Neural progenitor cell (in vitro differentiated cells): ENCODE data around the gene THAP2.

Experiments
- EZH2phosphoT487 ChIP-seq: fragments of 200-600 bp; sonication (generic); IDR thresholded peaks from 2 replicates; pipeline ENCODE4 v1.6.1; 2017; ENCODE audit warnings: antibody characterized with exemption
- TF ChIP-seq, protein P1 (sequence below): fragments of 200-600 bp; sonication (generic); IDR thresholded peaks from 2 replicates; pipeline ENCODE4 v1.5.1; 2017; ENCODE audit warnings: antibody characterized with exemption, mild to moderate bottlenecking

DNA sequence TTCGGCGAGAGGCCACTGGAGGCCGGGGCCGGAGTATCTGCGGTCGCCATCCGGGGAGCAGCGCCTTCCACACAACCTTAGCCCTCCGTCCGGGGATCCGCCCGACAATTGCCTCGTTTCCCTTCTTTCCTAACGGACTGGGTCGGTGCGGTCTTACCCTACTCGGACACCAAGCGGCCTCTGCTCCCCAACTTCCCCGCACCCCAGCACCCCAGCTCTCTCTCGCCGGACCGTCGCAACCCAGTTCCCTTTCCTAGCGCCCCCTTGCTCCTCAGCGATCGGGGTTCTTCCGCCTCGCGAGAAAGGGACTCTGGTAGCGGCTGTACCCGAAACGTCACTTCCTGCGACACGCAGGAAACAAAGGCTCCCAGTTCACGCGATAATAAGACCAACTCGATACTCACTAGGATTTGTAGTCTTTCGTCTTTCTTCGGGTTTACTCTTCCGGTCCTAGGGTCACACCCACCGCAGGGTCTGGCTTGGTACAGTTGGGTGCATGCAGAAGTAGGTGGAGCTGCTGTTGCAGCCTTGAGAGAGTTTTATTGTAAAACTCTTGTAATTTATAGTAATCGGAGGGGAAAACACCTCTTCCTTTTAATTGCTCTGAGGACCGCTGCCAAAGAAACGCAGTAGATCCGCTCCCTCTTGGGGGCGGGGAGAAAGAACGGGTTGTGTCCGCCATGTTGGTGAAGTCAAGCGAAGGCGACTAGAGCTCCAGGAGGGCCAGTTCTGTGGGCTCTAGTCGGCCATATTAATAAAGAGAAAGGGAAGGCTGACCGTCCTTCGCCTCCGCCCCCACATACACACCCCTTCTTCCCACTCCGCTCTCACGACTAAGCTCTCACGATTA is at the start of gene THAP2, which contains the start of gene ZFC3H1:
- TF ChIP-seq, protein P1, sequence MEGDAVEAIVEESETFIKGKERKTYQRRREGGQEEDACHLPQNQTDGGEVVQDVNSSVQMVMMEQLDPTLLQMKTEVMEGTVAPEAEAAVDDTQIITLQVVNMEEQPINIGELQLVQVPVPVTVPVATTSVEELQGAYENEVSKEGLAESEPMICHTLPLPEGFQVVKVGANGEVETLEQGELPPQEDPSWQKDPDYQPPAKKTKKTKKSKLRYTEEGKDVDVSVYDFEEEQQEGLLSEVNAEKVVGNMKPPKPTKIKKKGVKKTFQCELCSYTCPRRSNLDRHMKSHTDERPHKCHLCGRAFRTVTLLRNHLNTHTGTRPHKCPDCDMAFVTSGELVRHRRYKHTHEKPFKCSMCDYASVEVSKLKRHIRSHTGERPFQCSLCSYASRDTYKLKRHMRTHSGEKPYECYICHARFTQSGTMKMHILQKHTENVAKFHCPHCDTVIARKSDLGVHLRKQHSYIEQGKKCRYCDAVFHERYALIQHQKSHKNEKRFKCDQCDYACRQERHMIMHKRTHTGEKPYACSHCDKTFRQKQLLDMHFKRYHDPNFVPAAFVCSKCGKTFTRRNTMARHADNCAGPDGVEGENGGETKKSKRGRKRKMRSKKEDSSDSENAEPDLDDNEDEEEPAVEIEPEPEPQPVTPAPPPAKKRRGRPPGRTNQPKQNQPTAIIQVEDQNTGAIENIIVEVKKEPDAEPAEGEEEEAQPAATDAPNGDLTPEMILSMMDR: peak; percentile 42
- TF ChIP-seq EZH2phosphoT487: no peak
